ENCODE data around the gene CTBS. TPM values are rescaled to one million over a fixed set of nuclear protein-coding genes. Genes with fewer than 3 reads are reported as not detected.

The CTBS gene
- total and polyA plus RNA-seq, 2 of the 8 experiments (the other 6 are each of a cell fraction or from before 2014, with no cell fraction given) = 3.3 to 4.1 TPM

DNA sequence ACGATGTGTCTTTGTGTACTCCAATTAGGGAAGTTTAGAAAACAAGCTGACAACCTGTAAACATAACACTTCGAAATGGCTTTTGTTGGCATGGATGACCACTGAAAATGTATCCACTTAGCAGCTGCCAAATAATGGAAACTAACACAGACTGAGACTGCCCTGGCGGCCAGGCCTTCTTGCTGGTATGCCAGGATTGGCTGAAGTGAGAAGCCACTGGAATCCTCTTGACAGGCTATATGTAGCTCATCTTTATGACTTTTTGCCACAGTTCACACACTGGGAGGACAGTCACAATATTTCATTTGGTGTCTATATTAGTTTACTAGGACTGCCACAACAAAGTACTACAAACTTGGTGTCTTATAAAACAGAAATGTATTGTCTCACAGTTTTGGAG, 12.9 kb upstream of the CTBS start (continued):
- no peak for TF ChIP-seq NANOG (IDR thresholded peaks at IDR 0.05; ENCODE audit: insufficient read depth, low read depth, low read length, poor library complexity, severe bottlenecking)
- no peak for TF ChIP-seq ZNF274 (IDR thresholded peaks at IDR 0.05; ENCODE audit: borderline replicate concordance, extremely low read depth, low read length)
- no peak for TF ChIP-seq JUND (IDR thresholded peaks at IDR 0.05; ENCODE audit: low read length)
- no peak for TF ChIP-seq TAF1 (IDR thresholded peaks at IDR 0.05; ENCODE audit: low read depth, low read length)
- no peak for TF ChIP-seq CHD2 (IDR thresholded peaks at IDR 0.05; ENCODE audit: low read length)
- no peak for TF ChIP-seq BACH1 (IDR thresholded peaks at IDR 0.05; ENCODE audit: low read length)

Measured in H1 (cell line).